HT1080 (cell line): Measurements from ENCODE around the gene SLC25A39. TPM values are rescaled to one million over a fixed set of nuclear protein-coding genes. Genes with fewer than 3 reads are reported as not detected.

Experiments used
- DNase-seq: peaks from one replicate; pipeline ENCODE4 v3.0.0-alpha.2; 2015; ENCODE audit warnings: low read depth
- small RNA-seq: library from RNA; depleted of rRNA; stranded (forward); fragments of <200 nt; gene quantifications from one replicate; pipeline ENCODE3, GENCODE V24; 2014
- total RNA-seq: library from RNA; depleted of rRNA; stranded (reverse); fragments of >200 nt; shearing (Covaris generic); gene quantifications from 2 replicates; pipeline ENCODE4 v1.2.3, GENCODE V29; 2014; rRNA removed

Gene SLC25A39
- total RNA-seq, 1 experiment from 2014 or later = 185 TPM

DNA sequence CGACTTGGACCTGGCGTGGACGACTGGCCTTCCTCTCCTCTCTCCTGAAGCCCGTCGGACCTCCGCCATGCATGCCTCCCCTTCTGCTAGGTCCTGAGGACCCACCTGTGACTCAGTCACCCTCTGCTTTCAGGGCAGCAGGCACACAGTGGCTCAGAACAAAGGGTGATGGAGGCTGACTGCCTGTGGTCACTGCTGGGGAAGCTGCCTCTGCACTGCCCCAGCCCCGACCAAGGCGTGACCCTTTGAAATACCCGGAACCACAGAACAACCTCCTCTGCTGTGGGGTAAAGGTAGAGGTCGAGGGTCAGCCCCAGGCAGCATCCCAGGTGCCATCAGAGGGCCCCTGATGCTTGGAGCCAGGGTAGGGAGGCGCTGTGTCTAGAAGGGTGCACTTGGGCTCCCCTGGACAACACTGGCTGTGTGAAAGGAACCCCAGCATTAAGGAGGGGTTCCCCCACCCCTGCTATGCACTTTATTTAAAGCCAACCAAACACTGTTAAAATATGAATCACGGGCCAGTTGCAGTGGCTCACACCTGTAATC lies 44.2 kb downstream of the SLC25A39 start:
- no peak for DNase-seq

DNA sequence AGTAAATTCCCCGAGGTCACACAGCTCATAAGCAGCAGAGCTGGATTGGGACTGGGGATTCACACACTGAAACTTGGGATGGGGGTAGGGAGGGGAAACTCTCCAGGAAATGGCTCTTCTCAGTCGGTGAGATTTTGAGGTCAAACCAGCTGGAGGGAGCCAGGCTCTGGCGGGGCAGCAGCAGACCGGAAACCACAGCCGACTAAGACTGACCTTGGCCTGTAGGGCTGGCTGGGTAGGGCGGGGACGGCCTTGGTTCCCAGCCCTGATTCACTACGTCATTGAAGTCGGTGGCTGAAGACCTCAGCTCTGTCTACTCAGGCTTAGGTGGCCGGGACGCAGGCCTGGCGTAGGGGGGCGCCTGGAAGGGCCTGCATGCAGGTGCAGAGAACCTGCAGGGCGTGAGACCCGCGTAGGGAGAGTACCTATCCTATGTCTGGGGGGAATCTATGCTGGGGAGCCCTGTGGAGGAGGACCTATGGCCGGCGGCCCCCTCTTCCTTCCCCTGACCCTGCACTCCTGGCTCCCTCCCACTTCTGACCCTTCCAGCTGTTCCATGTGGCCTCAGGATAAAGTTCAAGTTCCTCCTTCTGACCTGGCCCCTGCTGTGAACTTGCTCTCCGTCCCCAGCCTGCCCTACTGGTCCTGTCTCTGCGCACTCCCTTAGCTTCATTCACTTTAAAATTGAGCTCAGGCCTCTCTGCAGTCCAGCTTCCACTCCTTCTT lies 44.8 kb downstream of the SLC25A39 start:
- peak; percentile 97 for DNase-seq

DNA sequence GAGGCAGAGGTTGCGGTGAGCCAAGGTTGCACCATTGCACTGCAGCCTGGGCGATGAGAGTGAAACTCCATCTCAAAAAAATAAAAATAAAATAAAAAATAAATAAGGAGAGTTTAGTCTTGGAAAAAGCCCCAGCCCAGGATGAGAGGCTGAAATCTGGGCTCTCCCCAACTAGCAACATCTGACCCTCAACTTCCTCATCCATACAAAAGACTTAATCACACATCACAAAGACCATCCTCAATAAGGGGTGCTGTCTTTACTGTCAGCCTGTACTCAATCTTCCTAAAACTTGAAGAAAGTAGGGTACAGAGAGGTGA lies 45.3 kb downstream of the SLC25A39 start:
- DNase-seq = no peak

DNA sequence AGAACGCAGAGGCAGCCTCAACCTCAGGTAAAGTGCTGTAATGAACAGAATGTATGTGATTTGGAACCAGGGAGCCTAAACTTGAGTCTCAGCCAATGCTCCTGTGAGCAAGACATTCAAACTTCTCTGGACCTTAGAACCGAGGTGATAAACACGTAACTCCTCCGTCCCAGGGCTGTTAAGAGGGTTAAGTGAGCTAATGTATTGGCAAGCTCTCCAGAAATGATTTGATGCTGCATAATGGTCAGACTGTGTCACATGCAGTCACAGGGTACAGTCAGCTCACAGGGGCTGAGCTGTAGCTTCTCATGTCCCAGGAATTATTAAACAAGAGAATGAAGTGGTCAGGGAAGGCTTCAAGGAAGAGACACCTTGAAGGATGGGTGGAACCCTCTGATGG lies 46.6 kb downstream of the SLC25A39 start:
- DNase-seq = no peak

DNA sequence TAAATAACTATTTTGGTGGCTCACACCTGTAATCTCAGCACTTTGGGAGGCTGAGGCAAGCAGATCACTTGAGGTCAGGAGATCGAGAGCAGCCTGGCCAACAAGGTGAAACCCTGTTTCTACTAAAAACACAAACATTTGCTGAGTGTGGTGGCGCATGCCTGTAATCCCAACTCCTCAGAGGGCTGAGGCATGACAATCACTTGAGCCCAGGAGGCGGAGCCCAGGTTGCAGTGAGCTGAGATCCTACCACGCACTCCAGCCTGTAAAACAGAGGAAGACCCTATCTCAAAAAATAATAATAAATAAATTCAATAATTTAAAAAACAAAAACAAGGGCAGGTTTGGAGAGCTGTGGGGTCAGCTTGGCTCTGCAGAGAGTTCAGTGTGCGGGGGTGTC lies 51.0 kb downstream of the SLC25A39 start:
- DNase-seq = no peak

DNA sequence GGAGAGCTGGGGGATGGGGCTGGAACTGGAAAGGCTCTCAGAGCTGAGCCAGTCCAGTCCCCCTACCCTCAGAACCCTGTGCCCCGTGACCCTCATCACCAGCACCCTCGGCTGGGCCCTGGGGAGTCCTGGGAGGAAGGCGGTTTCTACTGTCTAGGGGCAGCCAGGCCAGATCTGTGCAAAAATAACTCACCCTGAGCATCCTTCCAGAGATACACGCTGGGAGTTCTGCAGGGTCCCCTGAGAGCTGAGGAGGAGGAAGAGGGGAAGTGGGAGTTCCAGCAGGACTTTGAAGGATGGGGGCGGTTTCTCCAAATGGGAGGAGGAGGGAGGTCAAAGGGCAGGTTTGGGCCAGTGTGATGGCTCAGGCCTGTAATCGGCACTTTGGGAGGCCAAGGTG lies 51.7 kb downstream of the SLC25A39 start:
- no peak for DNase-seq

DNA sequence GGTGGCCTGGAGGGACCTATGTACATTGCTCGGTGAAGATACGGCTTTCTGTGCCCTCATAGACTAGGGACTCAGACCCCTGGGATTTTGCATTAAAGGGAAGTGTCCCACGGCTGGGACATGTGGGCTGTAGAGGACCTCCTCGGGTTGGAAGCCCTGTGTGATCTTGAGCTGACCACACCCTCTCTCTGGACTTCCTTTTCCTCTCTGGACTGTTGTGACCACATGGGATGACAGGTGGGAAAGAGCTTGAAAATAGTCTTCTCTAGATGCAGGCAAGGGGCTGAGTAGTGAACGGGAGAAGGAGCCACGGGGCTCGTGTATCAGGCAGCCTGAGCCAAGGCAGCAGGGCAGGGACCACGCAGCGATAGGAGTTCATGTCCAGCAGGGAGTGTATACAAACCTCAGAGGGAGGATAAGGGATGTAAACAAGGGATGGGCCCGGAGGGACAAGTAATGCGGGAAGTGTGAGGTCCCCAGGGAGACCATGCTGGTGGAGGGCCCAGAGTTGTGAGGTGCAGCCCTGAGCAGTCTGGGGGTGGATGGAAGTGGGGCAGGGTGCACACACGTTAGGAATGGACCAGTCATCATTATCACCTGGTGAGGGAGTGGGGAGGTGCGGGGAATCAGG lies 52.2 kb downstream of the SLC25A39 start:
- DNase-seq = no peak

Small RNAs within 50 kb of the gene (small RNA-seq; reads per million reads assigned to genes)
- gene RF00012 = 0.98 reads per million, percentile 73 among the genes with 10 or more reads in this experiment
- not detected for gene RN7SL507P
- gene RNU6-453P = not detected

Other genes starting within 250 kb of the SLC25A39 start
- 27.8 and 30.0 TPM in 2 replicates for gene HDAC5, start 201.2 kb downstream of the SLC25A39 start, total RNA-seq
- gene HROB, start 182.9 kb downstream of the SLC25A39 start, total RNA-seq = 11.1 and 12.3 TPM in 2 replicates
- not detected in 2 replicates for gene ASB16, start 154.1 kb downstream of the SLC25A39 start, total RNA-seq
- gene TMUB2, start 137.9 kb downstream of the SLC25A39 start, total RNA-seq = 28.6 and 35.1 TPM in 2 replicates
- gene ATXN7L3, start 124.9 kb downstream of the SLC25A39 start, total RNA-seq = 46.7 and 48.5 TPM in 2 replicates
- 70.0 and 82.3 TPM in 2 replicates for gene UBTF, start 105.1 kb downstream of the SLC25A39 start, total RNA-seq
- gene SLC4A1, start 56.7 kb downstream of the SLC25A39 start, total RNA-seq = not detected in 2 replicates
- 0.31 and 1.9 TPM in 2 replicates for gene RUNDC3A, start 16.2 kb downstream of the SLC25A39 start, total RNA-seq
- 139 and 191 TPM in 2 replicates for gene GRN, start 20.5 kb upstream of the SLC25A39 start, total RNA-seq
- gene FAM171A2, start 39.0 kb upstream of the SLC25A39 start, total RNA-seq = 11.4 and 11.7 TPM in 2 replicates
- gene ITGA2B, start 64.8 kb upstream of the SLC25A39 start, total RNA-seq = not detected in 2 replicates
- 9.6 and 13.2 TPM in 2 replicates for gene GPATCH8, start 178.6 kb upstream of the SLC25A39 start, total RNA-seq
- gene FZD2, start 232.7 kb upstream of the SLC25A39 start, total RNA-seq = 9.7 and 14.6 TPM in 2 replicates